K562 (cell line): Measurements from ENCODE around the gene ABHD5. TPM values are rescaled to one million over a fixed set of nuclear protein-coding genes. Genes with fewer than 3 reads are reported as not detected.

Source experiments
- ATF1 ChIP-seq, 2 experiments: fragments of 450-650 bp in 1 of 2; IDR thresholded peaks; 2 replicates each; pipeline ENCODE4 v1.6.1; 2016; ENCODE audit warnings: missing compliant biosample characterization in 1 of 2, missing genetic modification characterization in 1 of 2
- C11orf30 ChIP-seq: fragments of 450-650 bp; IDR thresholded peaks from 2 replicates; pipeline ENCODE4 v1.6.1; 2016; ENCODE audit warnings: low read depth, mild to moderate bottlenecking
- CGGBP1 ChIP-seq: fragments of 250-450 bp; sonication (Bioruptor Pico); IDR thresholded peaks from 2 replicates; pipeline ENCODE4 v1.9.0; 2021; ENCODE audit warnings: mild to moderate bottlenecking
- CHAMP1 ChIP-seq: fragments of 450-650 bp; IDR thresholded peaks from 2 replicates; pipeline ENCODE4 v1.6.1; 2016; ENCODE audit warnings: mild to moderate bottlenecking
- DNMT1 ChIP-seq: fragments of 450-650 bp; IDR thresholded peaks from 2 replicates; pipeline ENCODE4 v1.6.1; 2016; ENCODE audit warnings: antibody characterized with exemption, mild to moderate bottlenecking
- FOXA3 ChIP-seq, 2 experiments: fragments of 450-650 bp in 1 of 2; sonication (generic) in 1 of 2; formaldehyde crosslinking; IDR thresholded peaks in 1 of 2; conservative IDR thresholded peaks in 1 of 2; 2 replicates each; pipeline versions ENCODE4 v1.4.0 to v1.8.0; 2020 to 2022; ENCODE audit warnings: mild to moderate bottlenecking in 2 of 2, missing genetic modification reagents in 1 of 2
- HLTF ChIP-seq: fragments of 450-650 bp; IDR thresholded peaks from 2 replicates; pipeline ENCODE4 v1.6.1; 2016
- HMGN3 ChIP-seq: IDR thresholded peaks from 2 replicates; pipeline ENCODE4 v1.6.1; 2011; ENCODE audit warnings: borderline replicate concordance, low read depth, mild to moderate bottlenecking, mixed read lengths, low read length; ENCODE audit not compliant: insufficient read length; ENCODE audit errors: extremely low read depth
- JUN ChIP-seq, 2 experiments: sonication (generic) in 1 of 2; formaldehyde crosslinking in 1 of 2; IDR thresholded peaks; 2 replicates each; pipeline versions ENCODE4 v1.6.1 to v1.8.0; 2012 to 2022; ENCODE audit warnings: borderline replicate concordance in 2 of 2, mild to moderate bottlenecking in 2 of 2, improper control_type of control experiment in 1 of 2, low read depth in 1 of 2, low read length in 1 of 2, missing genetic modification reagents in 1 of 2
- NCOA2 ChIP-seq, 2 experiments: fragments of 450-650 bp; IDR thresholded peaks; 2 replicates each; pipeline ENCODE4 v1.6.1; 2018; ENCODE audit warnings: mild to moderate bottlenecking in 2 of 2, moderate library complexity in 1 of 2; ENCODE audit not compliant: partially characterized antibody in 2 of 2
- NEUROD1 ChIP-seq: fragments of 150-350 bp; IDR thresholded peaks from 2 replicates; pipeline ENCODE4 v1.6.1; 2014; ENCODE audit warnings: borderline replicate concordance, low read length, low read depth; ENCODE audit not compliant: partially characterized antibody
- PHB2 ChIP-seq: fragments of 450-650 bp; IDR thresholded peaks from 2 replicates; pipeline ENCODE4 v1.6.1; 2017; ENCODE audit warnings: low read depth
- PHF8 ChIP-seq: fragments of 200-600 bp; sonication (generic); IDR thresholded peaks from 2 replicates; pipeline ENCODE4 v1.6.1; 2012; ENCODE audit warnings: mixed run types, mild to moderate bottlenecking, inconsistent platforms, low read length, moderate library complexity, borderline replicate concordance
- PPARD ChIP-seq: fragments of 250-450 bp; sonication (Bioruptor Pico); IDR thresholded peaks from 2 replicates; pipeline ENCODE4 v1.8.0; 2022; ENCODE audit warnings: inconsistent platforms, mild to moderate bottlenecking, moderate library complexity
- SNRNP70 ChIP-seq: fragments of 200-400 bp; formaldehyde crosslinking; optimal IDR thresholded peaks from 2 replicates; pipeline ENCODE3; 2017; ENCODE audit warnings: low read depth, low read length
- TRIM25 ChIP-seq: fragments of 450-650 bp; IDR thresholded peaks from 2 replicates; pipeline ENCODE4 v1.7.0; 2016; ENCODE audit warnings: borderline replicate concordance
- ZNF121 ChIP-seq: sonication (generic); formaldehyde crosslinking; conservative IDR thresholded peaks from 2 replicates; pipeline ENCODE4 v1.8.0; 2022; ENCODE audit warnings: missing genetic modification reagents
- ZNF282 ChIP-seq: sonication (generic); formaldehyde crosslinking; IDR thresholded peaks from 2 replicates; pipeline ENCODE4 v1.8.1; 2023; ENCODE audit warnings: missing genetic modification reagents
- ZNF41 ChIP-seq: fragments of 250-450 bp; sonication (Bioruptor Pico); conservative IDR thresholded peaks from 2 replicates; pipeline ENCODE4 v1.4.0; 2020; ENCODE audit warnings: mild to moderate bottlenecking
- ZNF449 ChIP-seq: fragments of 250-450 bp; sonication (Bioruptor Pico); IDR thresholded peaks from 2 replicates; pipeline ENCODE4 v1.8.0; 2022; ENCODE audit warnings: moderate library complexity, mild to moderate bottlenecking, inconsistent platforms
- ZNF830 ChIP-seq: fragments of 250-450 bp; sonication (Bioruptor Pico); IDR thresholded peaks from 2 replicates; pipeline ENCODE4 v1.5.0; 2021; ENCODE audit warnings: mild to moderate bottlenecking
- polyA plus RNA-seq, 8 experiments: library from polyadenylated mRNA; depleted of rRNA in 4 of 8; stranded (reverse) in 5 of 8; unstranded in 3 of 8; fragments of >200 nt; fragmentation: Nextera tagmentation in 2 of 8; fragmentation: Illumina TruSeq in 1 of 8; extraction: Ambion mirVana in 2 of 8; extraction: Trizol in 1 of 8; gene quantifications; 2 replicates each; pipeline versions ENCODE4 v1.2.1 to v1.2.3, GENCODE V29; 2011 to 2014; ENCODE audit warnings: inconsistent platforms in 1 of 8, missing spikeins in 1 of 8
- total RNA-seq, 7 experiments: library from RNA; depleted of rRNA in 6 of 7; stranded (reverse); fragments of >200 nt in 6 of 7; fragmentation: Illumina TruSeq in 2 of 7; extraction: Trizol in 2 of 7; gene quantifications; 2 replicates each; pipeline versions ENCODE4 v1.2.1 to v1.2.3, GENCODE V29; 2011 to 2021; ENCODE audit warnings: low replicate concordance in 1 of 7

ABHD5 gene
- total and polyA plus RNA-seq, 9 of the 15 experiments (the other 6 are each of a cell fraction or from before 2014, with no cell fraction given), result 27.8 to 61.7 (median 39.9) TPM

DNA sequence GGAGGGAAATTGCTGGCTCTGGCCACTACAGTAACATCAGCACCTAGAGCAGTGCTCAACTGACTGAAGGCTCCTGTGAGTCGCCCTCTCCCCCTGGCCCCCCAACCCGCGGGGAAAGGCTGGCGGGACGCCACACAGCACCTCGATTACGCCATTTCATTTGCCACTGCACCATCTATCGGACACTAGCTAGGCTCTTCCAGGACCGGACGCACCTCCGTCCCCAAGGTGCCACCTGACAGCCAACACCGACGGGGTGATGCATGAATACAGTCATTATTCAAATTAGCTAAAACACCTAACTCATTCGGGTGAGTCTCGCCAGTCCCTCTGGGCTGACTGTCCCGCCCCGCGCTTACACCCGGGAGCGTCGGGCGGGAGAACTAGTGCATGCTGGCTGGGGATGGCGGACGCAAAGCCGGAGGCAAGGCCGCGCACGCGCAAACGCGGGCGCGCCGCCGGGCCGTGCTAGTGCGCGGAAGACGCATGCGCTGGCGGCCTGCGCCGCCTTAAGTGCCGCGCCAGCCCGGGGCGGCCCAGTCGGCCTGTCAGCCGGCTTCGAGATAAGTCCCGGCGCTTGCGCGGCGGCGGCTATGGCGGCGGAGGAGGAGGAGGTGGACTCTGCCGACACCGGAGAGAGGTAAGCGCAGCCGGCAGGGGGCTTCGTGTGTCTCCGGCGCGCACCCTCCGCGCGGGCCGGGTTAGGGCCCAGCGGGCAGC, at the start of gene ABHD5 (continued):
- TF ChIP-seq CHAMP1 (no peak), TRIM25 (no peak), C11orf30 (no peak), JUN (IDR thresholded peaks at IDR 0.05; ENCODE audit: borderline replicate concordance, low read depth, low read length) (peak; percentile 36; the same call in 1 of the 2 replicates), JUN (CRISPR knock-in tag; IDR thresholded peaks at IDR 0.05; ENCODE audit: borderline replicate concordance) (peak; percentile 4), CGGBP1 (CRISPR knock-in tag) (peak; percentile 97), DNMT1 (no peak), PPARD (CRISPR knock-in tag) (no peak), ZNF41 (CRISPR knock-in tag) (no peak), ZNF121 (CRISPR knock-in tag) (no peak), FOXA3 (CRISPR knock-in tag; conservative IDR thresholded peaks at IDR 0.05 in 1 of 2, IDR thresholded peaks at IDR 0.05 in 1 of 2) (0 out of 4 replicates have a peak, but pooled peaks of 1 of the 2 experiments have one; percentile 19), PHB2 (no peak; the same call in 1 of the 2 replicates), PHF8 (peak; percentile 82), NEUROD1 (peak; percentile 68), HLTF (peak; percentile 33; the same call in 1 of the 2 replicates), ATF1 (CRISPR knock-in tag; IDR thresholded peaks at IDR 0.05) (no peak), ATF1 (tag; IDR thresholded peaks at IDR 0.05) (peak; percentile 84), ZNF830 (peak; percentile 90; the same call in 1 of the 2 replicates), SNRNP70 (no peak), ZNF282 (CRISPR knock-in tag) (no peak; the same call in 1 of the 2 replicates), HMGN3 (peak; percentile 98), NCOA2 (IDR thresholded peaks at IDR 0.05; ENCODE audit: partially characterized antibody in 2 of 2) (no peak), ZNF449 (no peak)
